K562 (cell line): ENCODE data around the gene F12. TPM values are rescaled to one million over a fixed set of nuclear protein-coding genes. Genes with fewer than 3 reads are reported as not detected.

Source experiments
- ARNT ChIP-seq, 2 experiments: fragments of 450-650 bp; IDR thresholded peaks; 2 replicates each; pipeline ENCODE4 v1.6.1; 2016; ENCODE audit warnings: mild to moderate bottlenecking in 1 of 2
- BRD4 ChIP-seq: fragments of 200-600 bp; sonication (generic); IDR thresholded peaks from 2 replicates; pipeline ENCODE4 v1.6.1; 2017; ENCODE audit warnings: inconsistent platforms
- BRF1 ChIP-seq: IDR thresholded peaks from 3 replicates; pipeline ENCODE4 v1.6.1; 2011; ENCODE audit warnings: borderline replicate concordance, mild to moderate bottlenecking; ENCODE audit not compliant: insufficient read length; ENCODE audit errors: extremely low read depth
- CBX1 ChIP-seq: sonication (generic); IDR thresholded peaks from 2 replicates; pipeline ENCODE4 v1.6.1; 2016; ENCODE audit warnings: antibody characterized with exemption, low read depth, mild to moderate bottlenecking
- CHAMP1 ChIP-seq: fragments of 450-650 bp; IDR thresholded peaks from 2 replicates; pipeline ENCODE4 v1.6.1; 2016; ENCODE audit warnings: mild to moderate bottlenecking
- FOXM1 ChIP-seq, 2 experiments: fragments of 450-650 bp in 1 of 2; sonication (generic) in 1 of 2; formaldehyde crosslinking in 1 of 2; IDR thresholded peaks; 2 replicates each; pipeline versions ENCODE4 v1.6.1 to v1.9.0; 2017 to 2022; ENCODE audit warnings: low read depth in 2 of 2, mild to moderate bottlenecking in 2 of 2, missing genetic modification reagents in 1 of 2, moderate library complexity in 1 of 2
- RBM25 ChIP-seq: fragments of 200-400 bp; formaldehyde crosslinking; IDR thresholded peaks from 2 replicates; pipeline ENCODE4 v1.6.1; 2018; ENCODE audit warnings: low read length, low read depth, moderate library complexity; ENCODE audit not compliant: severe bottlenecking
- SPI1 ChIP-seq: IDR thresholded peaks from 2 replicates; pipeline ENCODE4 v1.6.1; 2011; ENCODE audit warnings: low read depth, low read length, control low read depth, borderline replicate concordance
- TRIM24 ChIP-seq, 2 experiments: fragments of 450-650 bp; IDR thresholded peaks; 2 replicates each; pipeline ENCODE4 v1.6.1; 2016
- ZNF23 ChIP-seq: fragments of 250-450 bp; sonication (Bioruptor Pico); IDR thresholded peaks from 2 replicates; pipeline ENCODE4 v1.4.0; 2020; ENCODE audit warnings: mild to moderate bottlenecking
- polyA plus RNA-seq, 8 experiments: library from polyadenylated mRNA; depleted of rRNA in 4 of 8; stranded (reverse) in 5 of 8; unstranded in 3 of 8; fragments of >200 nt; fragmentation: Nextera tagmentation in 2 of 8; fragmentation: Illumina TruSeq in 1 of 8; extraction: Ambion mirVana in 2 of 8; extraction: Trizol in 1 of 8; gene quantifications; 2 replicates each; pipeline versions ENCODE4 v1.2.1 to v1.2.3, GENCODE V29; 2011 to 2014; ENCODE audit warnings: inconsistent platforms in 1 of 8, missing spikeins in 1 of 8
- total RNA-seq, 7 experiments: library from RNA; depleted of rRNA in 6 of 7; stranded (reverse); fragments of >200 nt in 6 of 7; fragmentation: Illumina TruSeq in 2 of 7; extraction: Trizol in 2 of 7; gene quantifications; 2 replicates each; pipeline versions ENCODE4 v1.2.1 to v1.2.3, GENCODE V29; 2011 to 2021; ENCODE audit warnings: low replicate concordance in 1 of 7

The F12 gene
- total and polyA plus RNA-seq, 9 of the 15 experiments (the other 6 are each of a cell fraction or from before 2014, with no cell fraction given) = 0.59 to 18.3 (median 3.6) TPM

DNA sequence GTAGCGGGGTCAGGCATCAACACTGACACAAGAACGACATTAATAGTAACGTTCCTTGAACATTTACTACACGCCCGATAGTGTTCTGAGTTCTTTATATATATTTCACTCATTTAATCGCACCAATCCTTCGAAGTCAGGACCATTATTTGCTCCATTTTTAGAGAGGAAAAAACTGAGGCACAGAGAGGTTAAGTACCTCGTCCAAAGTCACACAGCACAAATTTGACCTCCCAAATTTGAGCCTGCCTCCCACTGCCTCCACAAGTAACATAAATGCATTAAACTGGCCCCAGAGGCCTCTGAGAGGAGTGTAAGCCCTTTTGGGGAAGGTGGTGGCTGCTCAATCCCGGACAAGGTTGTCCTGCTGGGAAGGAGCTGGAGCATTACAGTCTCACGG, 45.8 kb downstream of the F12 start (continued):
- peak; percentile 33; the same call in 1 of the 2 replicates for TF ChIP-seq FOXM1 (IDR thresholded peaks at IDR 0.05; ENCODE audit: low read depth)
- no peak for TF ChIP-seq FOXM1 (CRISPR knock-in tag; IDR thresholded peaks at IDR 0.05; ENCODE audit: low read depth)
- TF ChIP-seq ARNT (IDR thresholded peaks at IDR 0.05) = peak; percentile 41 to 86; a peak in 1 of 4 replicates
- peak; percentile 99 for TF ChIP-seq RBM25
- TF ChIP-seq BRD4 = no peak
- TF ChIP-seq BRF1 = no peak
- no peak for TF ChIP-seq SPI1
- TF ChIP-seq CHAMP1 = no peak
- TF ChIP-seq ZNF23 (CRISPR knock-in tag) = no peak
- TF ChIP-seq CBX1 = peak; percentile 75
- peak in 1 of 2 experiments; percentile 30; a peak in 1 of 4 replicates for TF ChIP-seq TRIM24 (IDR thresholded peaks at IDR 0.05)
- TF ChIP-seq, all 486 proteins: peak for 27
